Smooth muscle cell (in vitro differentiated cells): Measurements from ENCODE around the gene MPDU1. TPM values are rescaled to one million over a fixed set of nuclear protein-coding genes. Genes with fewer than 3 reads are reported as not detected.

Experiments used
- DNase-seq: peaks from one replicate; lab custom pipeline; 2025; ENCODE audit not compliant: unreplicated experiment; lab: John Stamatoyannopoulos, UW
- H2AFZ ChIP-seq: fragments of 200-600 bp; sonication (generic); 2 replicates; pipeline ENCODE4 v1.6.0; 2016; ENCODE audit warnings: antibody characterized with exemption, low read depth, mild to moderate bottlenecking
- H3F3A ChIP-seq: fragments of 200-600 bp; sonication (generic); 2 replicates; pipeline ENCODE4 v1.6.0; 2017; ENCODE audit warnings: antibody characterized with exemption, low read depth
- H3K27ac ChIP-seq: fragments of 200-600 bp; sonication (generic); 2 replicates; pipeline ENCODE4 v1.5.1; 2016; ENCODE audit warnings: low read depth, mild to moderate bottlenecking
- H3K27me3 ChIP-seq: fragments of 200-600 bp; sonication (generic); 2 replicates; pipeline ENCODE4 v1.6.1; 2016; ENCODE audit warnings: low read depth, mild to moderate bottlenecking
- H3K36me3 ChIP-seq: fragments of 200-600 bp; sonication (generic); 2 replicates; pipeline ENCODE4 v1.5.1; 2016; ENCODE audit warnings: low read depth
- H3K4me1 ChIP-seq: fragments of 200-600 bp; sonication (generic); 2 replicates; pipeline ENCODE4 v1.5.1; 2016; ENCODE audit warnings: low read depth
- H3K4me2 ChIP-seq: fragments of 200-600 bp; sonication (generic); 2 replicates; pipeline ENCODE4 v1.6.0; 2016; ENCODE audit warnings: mild to moderate bottlenecking
- H3K4me3 ChIP-seq: fragments of 200-600 bp; sonication (generic); 2 replicates; pipeline ENCODE4 v1.5.1; 2016; ENCODE audit warnings: mild to moderate bottlenecking
- H3K79me2 ChIP-seq: fragments of 200-600 bp; sonication (generic); 2 replicates; pipeline ENCODE4 v1.6.0; 2016; ENCODE audit warnings: low read depth, mild to moderate bottlenecking
- H3K9ac ChIP-seq: fragments of 200-600 bp; sonication (generic); 2 replicates; pipeline ENCODE4 v1.6.0; 2016; ENCODE audit warnings: low read depth
- H3K9me3 ChIP-seq: fragments of 200-600 bp; sonication (generic); replicated peaks from 2 replicates; pipeline ENCODE4 v1.5.1; 2016; ENCODE audit warnings: low read depth
- H4K20me1 ChIP-seq: fragments of 200-600 bp; sonication (generic); 2 replicates; pipeline ENCODE4 v1.6.0; 2016; ENCODE audit warnings: low read depth
- CTCF ChIP-seq: fragments of 200-600 bp; sonication (generic); IDR thresholded peaks from 2 replicates; pipeline ENCODE4 v1.5.1; 2017; ENCODE audit warnings: borderline replicate concordance, mild to moderate bottlenecking, antibody characterized with exemption; ENCODE audit not compliant: insufficient read depth, poor library complexity, severe bottlenecking
- WGBS: methylation state at CpG from one replicate; pipeline ENCODE4 v1.1.7; 2016; ENCODE audit warnings: low lambda C conversion rate; 5-methylcytosine and 5-hydroxymethylcytosine counted together
- polyA plus RNA-seq: library from polyadenylated mRNA; unstranded; fragments of >200 nt; fragmentation: Nextera tagmentation; extraction: Ambion mirVana; gene quantifications from 2 replicates; pipeline ENCODE4 v1.2.1, GENCODE V29; 2016
- total RNA-seq: library from RNA; depleted of rRNA; stranded (reverse); fragments of >200 nt; gene quantifications from 2 replicates; pipeline ENCODE4 v1.2.3, GENCODE V29; 2014

The MPDU1 gene
- total and polyA plus RNA-seq, 2 experiments from 2014 or later = 70.7 to 228 TPM

GRCh38 chr17:7549401-7550055 lies 34.1 kb upstream of the MPDU1 start:
- peak overlapping the region; percentile 89 for H3K4me2 ChIP-seq
- H3K9ac ChIP-seq = peak overlapping the region; percentile 53
- no peaks in the 10 kb centered on the region for H3K27me3 ChIP-seq
- H3F3A ChIP-seq = no peaks in the 10 kb centered on the region
- no peaks in the 10 kb centered on the region for H3K36me3 ChIP-seq
- H2AFZ ChIP-seq = peak overlapping the region; percentile 74
- no peaks in the 10 kb centered on the region for H4K20me1 ChIP-seq
- no peak for DNase-seq
- no peak for TF ChIP-seq CTCF
- H3K9me3 ChIP-seq = no peaks in the 10 kb centered on the region
- no peaks in the 10 kb centered on the region for H3K79me2 ChIP-seq
- 73% methylated on average over 19 of the region's 20 CpGs for WGBS
- H3K4me3 ChIP-seq = peak overlapping the region; percentile 58
- H3K27ac ChIP-seq = no peak overlapping the region
- H3K4me1 ChIP-seq = peaks cover 5% of the 10 kb centered on the region

- no peak overlapping the region for H3K9ac ChIP-seq
- no peak overlapping the region for H3K27ac ChIP-seq
- no peak overlapping the region for H3K4me2 ChIP-seq
- no peak for TF ChIP-seq CTCF
- no peak for DNase-seq
- peaks cover 5% of the 10 kb centered on the region for H3K4me1 ChIP-seq
- 93% methylated on average over 6 of the region's 6 CpGs for WGBS
- H3K36me3 ChIP-seq = no peaks in the 10 kb centered on the region
- H2AFZ ChIP-seq = no peak overlapping the region
- no peaks in the 10 kb centered on the region for H3K79me2 ChIP-seq
- H3K4me3 ChIP-seq = no peak overlapping the region
- H4K20me1 ChIP-seq = no peaks in the 10 kb centered on the region
- H3K9me3 ChIP-seq = no peaks in the 10 kb centered on the region
- no peaks in the 10 kb centered on the region for H3F3A ChIP-seq
- H3K27me3 ChIP-seq = no peaks in the 10 kb centered on the region
These were observed 33.3 kb upstream of the MPDU1 start for GRCh38 chr17:7550344-7550743.

GRCh38 chr17:7551396-7551795 lies 32.3 kb upstream of the MPDU1 start:
- Histone ChIP-seq H3K27ac (no peak overlapping the region), H3K9me3 (no peaks in the 10 kb centered on the region)
- WGBS = 94% methylated on average over 4 of the region's 4 CpGs

More at GRCh38 chr17:7551396-7551795, 32.3 kb upstream of the MPDU1 start:
- Histone ChIP-seq H4K20me1 (no peaks in the 10 kb centered on the region), H3K36me3 (no peaks in the 10 kb centered on the region), H2AFZ (no peak overlapping the region), H3K4me1 (peaks cover 5% of the 10 kb centered on the region), H3K4me2 (no peak overlapping the region), H3K27me3 (no peaks in the 10 kb centered on the region), H3K4me3 (no peak overlapping the region), H3K9ac (no peak overlapping the region), H3K79me2 (no peaks in the 10 kb centered on the region), H3F3A (no peaks in the 10 kb centered on the region)
- DNase-seq = no peak
- TF ChIP-seq CTCF = no peak
